Ishikawa (cell line): ENCODE measurements around the gene DAZAP1.

ENCODE experiments used
- CEBPB ChIP-seq: IDR thresholded peaks from 2 replicates; pipeline ENCODE4 v1.6.1; 2012
- CREB1 ChIP-seq: IDR thresholded peaks from 2 replicates; pipeline ENCODE4 v1.6.1; 2012; ENCODE audit warnings: low read depth
- EGR1 ChIP-seq: IDR thresholded peaks from 2 replicates; pipeline ENCODE4 v1.6.1; 2012
- EP300 ChIP-seq: IDR thresholded peaks from 2 replicates; pipeline ENCODE4 v1.6.1; 2012; ENCODE audit warnings: borderline replicate concordance
- FOXM1 ChIP-seq: IDR thresholded peaks from 2 replicates; pipeline ENCODE4 v1.6.1; 2012; ENCODE audit warnings: low read depth, borderline replicate concordance
- MAX ChIP-seq: IDR thresholded peaks from 2 replicates; pipeline ENCODE4 v1.6.1; 2012
- NFIC ChIP-seq: IDR thresholded peaks from 2 replicates; pipeline ENCODE4 v1.6.1; 2012
- RAD21 ChIP-seq: IDR thresholded peaks from 2 replicates; pipeline ENCODE4 v1.6.1; 2012; ENCODE audit warnings: low read depth
- REST ChIP-seq: IDR thresholded peaks from 2 replicates; pipeline ENCODE4 v1.6.1; 2012; ENCODE audit warnings: low read depth, mild to moderate bottlenecking
- TAF1 ChIP-seq: IDR thresholded peaks from 2 replicates; pipeline ENCODE4 v1.6.1; 2012; ENCODE audit warnings: low read depth, mild to moderate bottlenecking
- TCF12 ChIP-seq: IDR thresholded peaks from 2 replicates; pipeline ENCODE4 v1.6.1; 2012; ENCODE audit warnings: low read depth
- TEAD4 ChIP-seq: IDR thresholded peaks from 2 replicates; pipeline ENCODE4 v1.6.1; 2012
- USF1 ChIP-seq: IDR thresholded peaks from 2 replicates; pipeline ENCODE4 v1.6.1; 2012
- YY1 ChIP-seq: IDR thresholded peaks from 2 replicates; pipeline ENCODE4 v1.6.1; 2012; ENCODE audit warnings: low read depth
- ZBTB7A ChIP-seq: IDR thresholded peaks from 2 replicates; pipeline ENCODE4 v1.6.1; 2012; ENCODE audit warnings: low read depth

The DAZAP1 gene

GRCh38 chr19:1441022-1441426, 33.6 kb downstream of the DAZAP1 start:
- TF ChIP-seq ZBTB7A (no peak), RAD21 (no peak), FOXM1 (no peak), TAF1 (no peak), REST (no peak), CEBPB (no peak), EGR1 (no peak), TEAD4 (no peak), EP300 (no peak), YY1 (no peak), CREB1 (no peak), TCF12 (no peak), USF1 (no peak), NFIC (no peak), MAX (no peak)

GRCh38 chr19:1441677-1442438, 34.5 kb downstream of the DAZAP1 start:
- no peak for TF ChIP-seq CEBPB
- no peak for TF ChIP-seq ZBTB7A
- TF ChIP-seq TAF1, result no peak
- TF ChIP-seq NFIC, result no peak
- no peak for TF ChIP-seq CREB1
- TF ChIP-seq TEAD4, result no peak
- TF ChIP-seq FOXM1, result no peak
- no peak for TF ChIP-seq REST
- TF ChIP-seq RAD21, result no peak
- TF ChIP-seq MAX, result no peak
- TF ChIP-seq USF1, result no peak
- no peak for TF ChIP-seq EP300
- no peak for TF ChIP-seq YY1
- no peak for TF ChIP-seq EGR1
- no peak for TF ChIP-seq TCF12

- TF ChIP-seq RAD21 (peak; percentile 52; the same call in 1 of the 2 replicates), MAX (peak; percentile 31; the same call in 1 of the 2 replicates), EGR1 (peak; percentile 90), USF1 (no peak), NFIC (0 out of 2 replicates have a peak, but pooled peaks have one; percentile 22)
Observed at GRCh38 chr19:1445185-1445931, 38.0 kb downstream of the DAZAP1 start.

GRCh38 chr19:1445932-1446712, 38.7 kb downstream of the DAZAP1 start:
- TF ChIP-seq USF1 (no peak), YY1 (no peak), TAF1 (no peak), TEAD4 (no peak), EP300 (no peak), TCF12 (no peak), MAX (no peak), REST (no peak), ZBTB7A (no peak; the same call in none of the 2 replicates), CEBPB (no peak), NFIC (no peak), CREB1 (no peak), FOXM1 (no peak), EGR1 (no peak), RAD21 (no peak)
